AG09309 (cell line): ENCODE measurements around the gene FAM193B.

Source experiments
- DNase-seq: peaks from one replicate; pipeline ENCODE4 v3.0.0-alpha.2; 2010; ENCODE audit warnings: low read depth
- H3K4me3 ChIP-seq: 2 replicates; pipeline ENCODE4 v1.5.1; 2011; ENCODE audit warnings: mild to moderate bottlenecking, low read depth, low read length, moderate library complexity; ENCODE audit not compliant: control insufficient read depth
- TF ChIP-seq, protein P1 (sequence below): IDR thresholded peaks from 2 replicates; pipeline ENCODE4 v1.5.1; 2011; ENCODE audit warnings: mild to moderate bottlenecking, low read depth, low read length, inconsistent platforms; ENCODE audit not compliant: insufficient read depth, control insufficient read depth; ENCODE audit errors: missing control alignments

The FAM193B gene

DNA sequence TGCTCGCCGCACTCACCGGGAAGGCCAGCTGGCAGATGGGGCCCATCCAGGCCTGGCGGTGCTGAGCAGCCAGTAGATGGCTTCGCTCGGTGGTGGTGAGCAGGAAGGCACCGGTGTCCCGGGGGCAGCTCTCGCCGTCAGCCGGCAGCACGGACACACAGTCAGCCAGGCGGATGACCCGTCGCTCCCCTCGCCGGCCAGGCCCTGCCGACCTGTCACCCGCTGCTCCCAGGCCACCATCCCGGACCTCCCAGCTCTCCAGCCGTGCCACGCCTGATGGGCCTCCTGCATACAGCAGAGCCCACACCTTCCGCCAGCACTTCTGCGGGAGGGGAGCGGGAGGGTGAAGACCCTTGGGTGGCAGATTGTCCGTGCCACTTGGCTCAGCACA, 46.1 kb downstream of the FAM193B start:
- TF ChIP-seq, protein P1, sequence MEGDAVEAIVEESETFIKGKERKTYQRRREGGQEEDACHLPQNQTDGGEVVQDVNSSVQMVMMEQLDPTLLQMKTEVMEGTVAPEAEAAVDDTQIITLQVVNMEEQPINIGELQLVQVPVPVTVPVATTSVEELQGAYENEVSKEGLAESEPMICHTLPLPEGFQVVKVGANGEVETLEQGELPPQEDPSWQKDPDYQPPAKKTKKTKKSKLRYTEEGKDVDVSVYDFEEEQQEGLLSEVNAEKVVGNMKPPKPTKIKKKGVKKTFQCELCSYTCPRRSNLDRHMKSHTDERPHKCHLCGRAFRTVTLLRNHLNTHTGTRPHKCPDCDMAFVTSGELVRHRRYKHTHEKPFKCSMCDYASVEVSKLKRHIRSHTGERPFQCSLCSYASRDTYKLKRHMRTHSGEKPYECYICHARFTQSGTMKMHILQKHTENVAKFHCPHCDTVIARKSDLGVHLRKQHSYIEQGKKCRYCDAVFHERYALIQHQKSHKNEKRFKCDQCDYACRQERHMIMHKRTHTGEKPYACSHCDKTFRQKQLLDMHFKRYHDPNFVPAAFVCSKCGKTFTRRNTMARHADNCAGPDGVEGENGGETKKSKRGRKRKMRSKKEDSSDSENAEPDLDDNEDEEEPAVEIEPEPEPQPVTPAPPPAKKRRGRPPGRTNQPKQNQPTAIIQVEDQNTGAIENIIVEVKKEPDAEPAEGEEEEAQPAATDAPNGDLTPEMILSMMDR = no peak
- DNase-seq = no peak
- H3K4me3 ChIP-seq = no peak overlapping the region

DNA sequence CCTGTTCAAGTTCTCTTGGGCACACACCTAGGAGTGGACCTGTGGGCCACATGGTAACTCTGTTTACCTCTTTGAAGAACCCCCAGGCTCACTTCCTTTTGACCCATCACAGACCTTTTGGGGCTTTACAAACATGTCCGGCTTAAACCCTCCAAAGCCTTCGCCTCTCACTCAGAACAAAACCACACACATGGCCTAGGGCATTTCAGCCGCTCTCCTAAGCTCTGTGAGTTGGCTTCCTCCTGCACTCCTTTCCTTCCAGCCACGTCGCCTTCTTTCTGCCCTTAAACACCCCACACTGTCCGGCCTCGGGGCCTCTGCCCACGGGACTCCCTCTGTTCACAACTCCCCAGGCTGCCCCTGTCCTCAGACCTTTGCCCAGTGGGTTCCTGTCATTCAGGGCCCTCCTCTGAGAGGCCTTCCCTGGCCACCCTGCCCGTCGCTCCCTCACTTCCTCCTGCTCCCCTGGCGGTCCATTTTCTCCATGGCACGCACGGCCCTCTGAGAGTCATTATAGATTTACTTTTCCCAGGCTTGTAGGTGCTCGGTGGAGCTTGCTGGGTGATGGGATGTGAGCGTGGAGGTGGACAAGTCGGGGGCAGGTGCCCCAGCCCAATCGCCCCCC, 46.7 kb downstream of the FAM193B start:
- H3K4me3 ChIP-seq = no peak overlapping the region
- TF ChIP-seq, protein P1 = no peak

DNA sequence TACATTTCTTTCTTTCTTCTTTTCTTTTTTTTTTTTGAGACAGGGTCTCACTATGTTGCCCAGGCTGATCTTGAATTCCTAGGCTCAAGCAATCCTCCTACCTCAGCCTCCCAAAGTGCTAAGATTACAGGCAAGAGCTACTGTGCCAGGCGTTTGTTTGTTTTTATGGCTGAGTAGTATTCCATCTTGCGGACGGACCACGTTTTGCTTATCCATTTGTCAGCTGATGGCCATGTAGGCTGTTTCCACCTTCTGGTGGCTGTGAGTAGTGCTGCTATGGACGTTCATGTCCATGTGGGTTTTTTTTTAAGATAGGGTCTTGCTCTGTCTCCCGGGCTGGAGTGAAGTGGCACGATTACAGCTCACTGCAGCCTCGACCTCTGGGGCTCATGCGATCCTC, 47.2 kb downstream of the FAM193B start:
- no peak for DNase-seq
- TF ChIP-seq, protein P1 = peak; percentile 21

More for the DNA sequence above, 46.7 kb downstream of the FAM193B start:
- no peak for DNase-seq

DNA sequence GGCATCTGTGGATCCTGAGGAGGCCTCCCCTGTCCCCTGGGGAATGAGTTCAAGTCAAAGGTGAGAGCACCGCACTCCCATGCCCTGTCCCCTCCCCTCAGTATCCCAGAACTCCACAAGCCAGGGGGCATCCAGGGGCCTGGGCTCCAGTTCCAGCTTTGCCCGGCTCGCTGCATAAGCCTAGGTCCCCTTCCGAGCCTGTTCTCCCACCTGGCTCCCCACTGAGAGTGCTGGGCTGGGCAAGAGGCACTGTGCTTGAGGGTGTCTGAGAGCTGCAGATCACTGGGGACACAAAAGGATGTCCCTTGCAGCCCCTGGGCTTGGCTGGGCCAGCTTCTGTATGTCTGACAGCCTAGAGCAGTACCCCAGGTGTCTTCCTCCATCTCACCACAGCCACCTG, 49.3 kb downstream of the FAM193B start:
- H3K4me3 ChIP-seq = no peak overlapping the region
- no peak for DNase-seq
- TF ChIP-seq, protein P1 = no peak

More for the DNA sequence above, 47.2 kb downstream of the FAM193B start:
- no peak overlapping the region for H3K4me3 ChIP-seq

DNA sequence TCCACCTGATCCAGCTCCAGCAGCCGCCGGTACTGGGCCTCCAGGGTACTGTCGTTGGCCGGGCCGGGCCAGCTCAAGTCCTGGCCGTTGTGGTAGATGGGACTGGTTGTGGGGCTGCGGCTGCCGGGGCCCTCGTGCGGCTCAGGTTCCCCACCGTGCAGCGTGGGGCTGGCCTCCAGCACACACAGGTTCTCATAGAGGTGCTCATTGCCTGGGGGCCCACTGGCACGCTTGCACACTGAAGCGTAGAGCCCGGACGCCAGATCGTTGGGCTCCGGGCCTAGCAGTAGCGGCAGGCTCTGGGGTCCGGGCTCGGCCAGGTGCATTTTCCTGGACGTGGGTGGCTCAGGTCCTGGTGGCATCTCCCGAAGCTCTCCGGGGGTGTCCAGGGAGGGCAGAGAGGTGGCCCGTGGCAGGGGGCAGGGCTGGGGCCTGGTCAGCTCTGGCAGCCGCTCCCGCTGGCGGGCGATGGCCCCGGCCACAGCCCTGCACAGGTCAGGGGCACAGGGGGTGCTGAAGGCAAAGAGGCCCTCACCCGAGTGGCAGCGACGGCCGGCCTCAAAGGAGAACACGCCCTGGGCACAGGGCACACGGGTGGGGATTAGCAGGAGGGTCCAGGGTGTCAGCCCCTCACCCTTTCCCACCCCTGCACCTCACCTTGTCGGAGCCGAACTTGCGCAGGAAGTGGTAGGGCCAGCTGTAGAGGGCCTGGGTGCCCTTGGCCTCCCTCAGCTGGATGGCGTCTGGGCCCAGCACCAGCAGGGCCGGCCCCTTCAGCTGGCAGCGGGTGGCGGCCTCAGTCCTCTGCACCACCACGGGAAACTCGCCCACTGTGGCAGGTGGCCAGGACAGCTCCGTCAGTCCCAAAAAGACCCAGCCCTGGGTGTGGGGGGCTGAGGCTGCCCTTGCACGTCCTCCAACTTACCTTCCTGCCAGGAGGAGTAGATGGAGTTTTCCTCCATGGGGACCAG, 50.0 kb downstream of the FAM193B start:
- no peak for DNase-seq
- H3K4me3 ChIP-seq = no peak overlapping the region
- TF ChIP-seq, protein P1 = no peak

DNA sequence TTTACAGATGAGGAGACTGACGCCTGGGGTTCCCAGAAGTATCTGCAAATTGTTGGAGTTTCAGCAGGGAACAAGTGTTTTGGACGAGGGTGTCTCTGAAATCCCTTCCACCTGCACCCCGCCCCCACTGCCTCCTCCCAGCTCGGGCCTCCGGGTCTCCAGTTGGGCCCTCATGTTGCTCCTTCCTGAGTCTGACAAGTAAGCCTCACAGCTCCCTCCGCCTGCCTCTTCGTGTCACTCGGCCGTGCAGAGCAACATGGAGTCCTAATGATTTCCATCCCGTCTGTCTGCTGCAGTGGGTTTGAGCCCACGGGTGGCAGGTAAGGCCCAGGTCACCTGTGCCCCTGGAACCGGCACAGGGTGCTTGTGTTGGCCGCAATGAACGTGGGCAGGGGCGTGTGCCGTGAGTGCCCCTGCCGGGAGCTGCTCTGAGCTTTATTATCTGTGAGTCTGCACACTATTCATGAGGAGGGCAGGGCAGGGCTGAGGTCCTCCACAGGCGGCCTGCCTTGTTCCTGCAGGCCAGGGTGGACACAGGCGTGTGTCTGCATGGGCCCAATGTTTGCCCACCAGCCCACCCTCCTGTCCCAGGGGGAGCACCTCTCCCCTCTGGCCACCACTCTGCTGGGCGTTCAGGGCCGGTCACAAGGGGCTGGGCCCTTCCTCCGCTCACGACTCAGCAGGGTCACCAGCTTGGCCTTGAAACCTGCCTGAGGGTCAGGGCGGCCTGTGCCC, 50.8 kb downstream of the FAM193B start:
- no peak for DNase-seq
- H3K4me3 ChIP-seq = no peak overlapping the region
- TF ChIP-seq, protein P1 = no peak
